Hepatocyte (in vitro differentiated cells): ENCODE measurements around the gene CLCN4. TPM values are rescaled to one million over a fixed set of nuclear protein-coding genes. Genes with fewer than 3 reads are reported as not detected.

Source experiments
- DNase-seq: peaks from one replicate; pipeline ENCODE4 v3.0.0-alpha.2; 2016; ENCODE audit warnings: low spot score
- H2AFZ ChIP-seq: fragments of 200-600 bp; sonication (generic); 2 replicates; pipeline ENCODE4 v1.6.0; 2016; ENCODE audit warnings: antibody characterized with exemption, mild to moderate bottlenecking
- H3K27ac ChIP-seq: fragments of 200-600 bp; sonication (generic); 2 replicates; pipeline ENCODE4 v1.5.1; 2016; ENCODE audit warnings: mild to moderate bottlenecking
- H3K27me3 ChIP-seq: fragments of 200-600 bp; sonication (generic); 2 replicates; pipeline ENCODE4 v1.6.1; 2016
- H3K36me3 ChIP-seq: fragments of 200-600 bp; sonication (generic); replicated peaks from 2 replicates; pipeline ENCODE4 v1.5.1; 2016; ENCODE audit warnings: low read depth; ENCODE audit not compliant: insufficient read depth
- H3K4me1 ChIP-seq: fragments of 200-600 bp; sonication (generic); 2 replicates; pipeline ENCODE4 v1.5.1; 2016; ENCODE audit warnings: mild to moderate bottlenecking, moderate library complexity; ENCODE audit not compliant: insufficient read depth
- H3K4me2 ChIP-seq: fragments of 200-600 bp; sonication (generic); 2 replicates; pipeline ENCODE4 v1.6.0; 2016
- H3K4me3 ChIP-seq: fragments of 200-600 bp; sonication (generic); 2 replicates; pipeline ENCODE4 v1.5.1; 2016; ENCODE audit warnings: mild to moderate bottlenecking
- H3K79me2 ChIP-seq: fragments of 200-600 bp; sonication (generic); 2 replicates; pipeline ENCODE4 v1.6.0; 2017; ENCODE audit warnings: mild to moderate bottlenecking
- H3K9me2 ChIP-seq: fragments of 200-600 bp; sonication (generic); replicated peaks from 2 replicates; pipeline ENCODE4 v1.6.0; 2017; ENCODE audit warnings: mild to moderate bottlenecking; ENCODE audit not compliant: insufficient read depth
- H3K9me3 ChIP-seq: fragments of 200-600 bp; sonication (generic); 2 replicates; pipeline ENCODE4 v1.5.1; 2016; ENCODE audit warnings: low read depth, mild to moderate bottlenecking
- H4K20me1 ChIP-seq: fragments of 200-600 bp; sonication (generic); 2 replicates; pipeline ENCODE4 v1.6.0; 2016; ENCODE audit warnings: mild to moderate bottlenecking; ENCODE audit not compliant: insufficient read depth, poor library complexity, severe bottlenecking
- CTCF ChIP-seq: fragments of 200-600 bp; sonication (generic); IDR thresholded peaks from 2 replicates; pipeline ENCODE4 v1.5.1; 2016; ENCODE audit warnings: antibody characterized with exemption, mild to moderate bottlenecking; ENCODE audit not compliant: poor library complexity
- EZH2 ChIP-seq: fragments of 200-600 bp; sonication (generic); IDR thresholded peaks from 2 replicates; pipeline ENCODE4 v1.6.1; 2016; ENCODE audit warnings: antibody characterized with exemption, mild to moderate bottlenecking, borderline replicate concordance
- EZH2phosphoT487 ChIP-seq: fragments of 200-600 bp; sonication (generic); IDR thresholded peaks from one replicate; pipeline ENCODE4 v1.6.1; 2018; ENCODE audit warnings: antibody characterized with exemption, mild to moderate bottlenecking, low read depth, moderate library complexity; ENCODE audit not compliant: unreplicated experiment, severe bottlenecking
- WGBS: methylation state at CpG from one replicate; pipeline ENCODE4 v1.1.6; 2016; ENCODE audit warnings: low lambda C conversion rate; ENCODE audit errors: missing lambda C conversion rate; 5-methylcytosine and 5-hydroxymethylcytosine counted together
- polyA plus RNA-seq: library from polyadenylated mRNA; unstranded; fragments of >200 nt; fragmentation: Nextera tagmentation; extraction: Ambion mirVana; gene quantifications from 2 replicates; pipeline ENCODE4 v1.2.1, GENCODE V29; 2016
- total RNA-seq: library from RNA; depleted of rRNA; stranded (reverse); fragments of >200 nt; gene quantifications from 2 replicates; pipeline ENCODE4 v1.2.3, GENCODE V29; 2014

CLCN4 gene
- total and polyA plus RNA-seq, 2 experiments from 2014 or later, result 2.2 to 3.8 TPM

GRCh38 chrX:10126044-10126443 lies 30.7 kb upstream of the CLCN4 start:
- no peaks in the 10 kb centered on the region for H3K79me2 ChIP-seq
- TF ChIP-seq CTCF (no peak), EZH2phosphoT487 (no peak), EZH2 (no peak)
- H3K27ac ChIP-seq, result no peak overlapping the region
- H3K4me3 ChIP-seq, result no peak overlapping the region
- DNase-seq, result no peak
- H3K36me3 ChIP-seq, result no peaks in the 10 kb centered on the region
- H4K20me1 ChIP-seq, result no peaks in the 10 kb centered on the region
- H3K4me1 ChIP-seq, result no peaks in the 10 kb centered on the region
- H3K27me3 ChIP-seq, result no peaks in the 10 kb centered on the region
- H3K9me3 ChIP-seq, result no peaks in the 10 kb centered on the region
- H3K4me2 ChIP-seq, result no peak overlapping the region
- 97% methylated on average over 20 of the region's 23 CpGs for WGBS
- no peak overlapping the region for H2AFZ ChIP-seq
- no peaks in the 10 kb centered on the region for H3K9me2 ChIP-seq

- H3K9me3 ChIP-seq, result no peaks in the 10 kb centered on the region
- no peak overlapping the region for H3K4me3 ChIP-seq
- no peaks in the 10 kb centered on the region for H3K9me2 ChIP-seq
- no peak overlapping the region for H3K27ac ChIP-seq
- DNase-seq, result no peak
- no peak overlapping the region for H3K4me2 ChIP-seq
- 81% methylated on average over 10 of the region's 10 CpGs for WGBS
- no peak overlapping the region for H2AFZ ChIP-seq
- H3K36me3 ChIP-seq, result no peaks in the 10 kb centered on the region
- no peaks in the 10 kb centered on the region for H4K20me1 ChIP-seq
- TF ChIP-seq EZH2, result no peak
- TF ChIP-seq EZH2phosphoT487, result no peak
- no peak for TF ChIP-seq CTCF
- H3K27me3 ChIP-seq, result no peaks in the 10 kb centered on the region
- H3K79me2 ChIP-seq, result no peaks in the 10 kb centered on the region
- H3K4me1 ChIP-seq, result no peaks in the 10 kb centered on the region
Observed at GRCh38 chrX:10126834-10127233, 29.9 kb upstream of the CLCN4 start.

GRCh38 chrX:10128386-10128785 lies 28.4 kb upstream of the CLCN4 start:
- no peak overlapping the region for H3K27ac ChIP-seq
- H2AFZ ChIP-seq, result no peak overlapping the region
- H4K20me1 ChIP-seq, result no peaks in the 10 kb centered on the region
- no peaks in the 10 kb centered on the region for H3K79me2 ChIP-seq
- H3K9me3 ChIP-seq, result no peaks in the 10 kb centered on the region
- WGBS, result 98% methylated on average over 17 of the region's 17 CpGs
- no peaks in the 10 kb centered on the region for H3K9me2 ChIP-seq
- H3K4me2 ChIP-seq, result no peak overlapping the region
- H3K36me3 ChIP-seq, result no peaks in the 10 kb centered on the region
- TF ChIP-seq EZH2phosphoT487 (no peak), EZH2 (no peak), CTCF (no peak)
- no peak for DNase-seq
- no peak overlapping the region for H3K4me3 ChIP-seq
- no peaks in the 10 kb centered on the region for H3K4me1 ChIP-seq
- no peaks in the 10 kb centered on the region for H3K27me3 ChIP-seq

GRCh38 chrX:10129229-10129628 lies 27.5 kb upstream of the CLCN4 start:
- WGBS, result 88% methylated on average over 12 of the region's 12 CpGs
- no peak overlapping the region for H2AFZ ChIP-seq
- TF ChIP-seq CTCF, result no peak
- no peaks in the 10 kb centered on the region for H3K9me3 ChIP-seq
- H4K20me1 ChIP-seq, result no peaks in the 10 kb centered on the region
- H3K79me2 ChIP-seq, result no peaks in the 10 kb centered on the region
- H3K36me3 ChIP-seq, result no peaks in the 10 kb centered on the region
- no peaks in the 10 kb centered on the region for H3K27me3 ChIP-seq
- H3K4me1 ChIP-seq, result no peaks in the 10 kb centered on the region
- no peak overlapping the region for H3K4me3 ChIP-seq
- no peak for DNase-seq
- no peak overlapping the region for H3K27ac ChIP-seq
- H3K4me2 ChIP-seq, result no peak overlapping the region
- H3K9me2 ChIP-seq, result no peaks in the 10 kb centered on the region
